Measurements from ENCODE around the gene ITM2C.
A peak's percentile ranks its signal among the peaks of the same experiment; 100 is the strongest.

ITM2C gene

DNA sequence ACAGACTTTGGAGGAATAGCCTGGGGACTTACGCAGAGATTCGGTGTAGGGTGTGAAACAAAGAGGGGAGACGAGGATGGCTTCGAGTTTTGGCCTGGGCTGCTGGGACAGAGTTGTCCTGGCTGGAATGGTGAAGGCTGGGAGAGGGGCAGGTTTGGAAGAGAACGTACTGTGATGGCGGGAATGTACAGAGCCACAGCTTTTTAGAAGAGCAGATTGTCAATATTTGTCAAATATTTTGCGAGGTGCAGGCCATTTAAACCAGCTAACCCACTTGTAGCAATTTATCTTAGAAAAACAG lies 14.4 kb upstream of the ITM2C start:
- no peak for DNase-seq (ENCODE audit: low spot score)

DNA sequence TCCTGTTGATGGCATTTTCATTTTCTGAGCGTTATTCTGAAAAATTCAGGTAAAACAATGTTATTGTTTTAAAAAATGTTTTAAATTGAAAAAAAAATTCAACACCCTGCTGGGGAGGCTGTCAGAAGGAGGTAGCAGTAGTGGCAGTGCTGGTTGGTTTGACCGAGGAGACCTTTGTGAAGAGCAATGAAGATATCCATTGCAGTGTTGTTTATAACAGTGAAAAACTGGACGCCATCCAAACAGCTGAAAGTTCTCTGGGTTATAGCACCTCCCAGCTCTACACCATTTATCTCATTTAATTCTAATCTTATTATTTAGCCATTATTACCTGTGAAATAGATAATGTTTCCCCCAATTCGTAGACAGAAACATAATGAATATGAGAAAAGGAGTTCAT lies 12.6 kb upstream of the ITM2C start:
- no peak for DNase-seq (ENCODE audit: low spot score)

DNA sequence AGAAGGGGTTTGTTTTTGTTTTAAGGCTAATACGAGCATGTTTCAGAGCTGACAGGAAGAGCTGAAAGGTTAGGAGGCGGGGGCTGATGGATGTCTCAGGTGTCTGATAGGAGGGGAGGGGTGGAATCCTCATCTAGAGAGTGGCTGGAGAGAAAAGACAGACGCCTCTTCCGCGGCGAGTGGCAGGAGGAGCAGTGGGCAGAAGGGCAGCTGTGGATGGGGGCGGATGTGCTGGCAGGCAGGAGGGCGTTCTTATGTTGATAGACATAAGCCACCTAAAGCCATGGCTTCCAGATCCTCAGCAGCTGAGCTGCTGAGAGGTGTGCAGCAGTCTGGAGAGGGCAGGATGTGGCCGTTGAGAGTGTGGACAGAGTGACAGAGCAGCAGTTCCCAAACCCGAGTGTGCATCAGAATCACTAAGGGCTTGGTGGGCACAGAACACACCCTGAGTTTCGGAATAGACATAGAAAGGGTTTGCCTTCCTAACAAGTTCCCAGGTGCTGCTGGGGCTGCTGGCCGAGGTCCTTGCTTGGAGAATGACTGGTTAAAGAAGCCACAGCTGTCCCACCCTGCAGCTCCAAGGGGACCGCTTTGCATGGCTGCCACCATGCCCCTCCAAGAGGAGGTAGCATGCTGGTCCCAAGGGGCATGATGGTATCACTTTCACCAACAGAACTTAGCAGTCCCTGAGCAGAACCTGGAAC lies 3.0 kb upstream of the ITM2C start:
- DNase-seq (ENCODE audit: low spot score): no peak

DNA sequence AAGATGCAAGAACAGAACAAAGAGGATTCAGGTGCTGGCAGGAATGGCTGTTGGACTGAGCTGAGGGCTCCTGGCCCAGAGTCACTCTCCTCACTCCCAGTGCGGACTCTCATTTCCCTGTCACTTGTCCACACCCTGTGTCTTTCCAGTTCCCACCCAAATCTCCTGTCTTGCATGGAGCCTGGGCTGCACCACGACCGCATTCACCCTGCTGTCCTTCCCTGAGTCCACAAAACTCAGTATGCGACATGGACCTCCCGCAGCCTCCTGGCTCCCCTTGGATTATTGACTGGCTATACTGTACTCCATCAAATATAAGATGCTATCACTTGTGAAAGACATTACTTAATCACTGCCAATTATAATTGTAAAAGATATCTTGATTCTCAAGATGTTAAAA lies 2.5 kb upstream of the ITM2C start:
- no peak for DNase-seq (ENCODE audit: low spot score)

DNA sequence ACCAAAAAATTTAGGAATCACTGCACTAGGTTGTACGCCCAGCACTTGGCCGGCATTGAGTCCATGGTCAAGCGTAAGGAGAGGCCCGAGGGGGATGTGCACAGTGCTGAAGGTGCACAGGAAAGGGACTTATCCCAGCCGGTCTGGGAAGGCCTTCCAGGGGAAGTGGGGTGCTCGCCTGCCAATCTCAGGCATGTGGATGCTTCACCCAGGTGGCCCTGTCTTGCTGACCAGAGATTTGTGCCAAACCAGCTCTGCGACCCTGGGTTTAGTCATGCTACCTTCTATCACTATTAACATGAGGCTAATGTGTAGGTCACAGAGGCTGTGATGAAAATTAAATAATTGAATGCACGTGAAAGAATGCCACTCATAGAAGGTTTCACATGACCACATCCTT lies 1.7 kb upstream of the ITM2C start:
- DNase-seq (ENCODE audit: low spot score): no peak

DNA sequence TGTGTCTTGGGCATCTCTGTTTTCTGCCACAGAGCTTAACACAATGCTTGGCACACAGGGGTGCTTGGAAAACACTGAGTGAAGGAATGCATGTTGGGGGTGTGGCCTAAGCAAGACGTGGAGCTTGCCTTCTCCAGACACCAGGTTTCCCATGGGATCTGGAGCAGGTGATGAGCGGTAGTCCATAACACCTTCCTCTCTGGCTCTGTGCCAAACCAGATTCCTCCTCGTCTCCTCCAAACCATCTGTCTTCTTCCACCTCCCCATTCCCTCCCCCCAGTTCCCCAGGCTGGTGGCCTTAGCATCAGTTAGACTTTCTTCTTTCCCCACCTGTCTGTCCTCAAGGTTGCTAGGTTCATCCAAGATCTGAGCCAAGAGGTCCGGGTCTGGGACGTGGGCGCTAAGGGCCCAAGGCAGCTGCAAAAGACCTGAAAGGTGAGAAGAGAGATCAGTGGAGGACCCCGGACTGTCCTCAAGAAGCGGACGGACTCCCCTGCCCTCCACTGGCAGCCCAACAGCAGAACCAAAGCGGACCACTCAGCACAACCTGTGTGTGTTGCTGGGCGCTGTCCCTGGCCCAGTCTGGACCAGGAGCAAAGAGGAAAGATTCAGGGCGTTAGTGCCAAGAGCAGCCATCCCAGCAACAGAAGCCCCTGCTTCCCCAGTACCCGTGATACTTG lies 1.2 kb upstream of the ITM2C start:
- DNase-seq (ENCODE audit: low spot score): no peak

DNA sequence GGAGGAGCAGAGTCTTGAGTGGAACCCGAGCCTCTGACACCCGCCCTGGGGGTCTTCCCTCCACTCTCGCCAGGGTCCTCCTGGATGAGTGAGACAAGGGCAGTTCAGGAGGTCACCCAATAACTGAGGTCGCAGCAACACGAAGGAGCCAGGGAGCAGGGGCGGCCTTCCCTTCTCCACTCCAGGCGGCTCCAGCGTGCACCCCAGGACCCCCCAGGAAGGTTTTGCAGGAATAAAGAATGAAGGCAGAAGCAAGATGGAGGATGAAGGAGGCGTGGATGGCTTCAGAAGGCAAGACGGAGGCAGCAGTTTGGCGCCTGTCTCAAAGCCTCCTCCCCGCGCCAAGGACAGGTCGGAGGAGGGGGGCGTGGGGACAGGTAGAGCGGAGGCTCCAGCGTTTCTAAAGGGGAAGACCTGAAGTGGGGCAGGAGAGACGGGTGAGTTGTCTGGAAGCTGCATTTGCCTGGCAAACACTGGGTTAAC lies 579 bp upstream of the ITM2C start:
- no peak for DNase-seq (ENCODE audit: low spot score)

DNA sequence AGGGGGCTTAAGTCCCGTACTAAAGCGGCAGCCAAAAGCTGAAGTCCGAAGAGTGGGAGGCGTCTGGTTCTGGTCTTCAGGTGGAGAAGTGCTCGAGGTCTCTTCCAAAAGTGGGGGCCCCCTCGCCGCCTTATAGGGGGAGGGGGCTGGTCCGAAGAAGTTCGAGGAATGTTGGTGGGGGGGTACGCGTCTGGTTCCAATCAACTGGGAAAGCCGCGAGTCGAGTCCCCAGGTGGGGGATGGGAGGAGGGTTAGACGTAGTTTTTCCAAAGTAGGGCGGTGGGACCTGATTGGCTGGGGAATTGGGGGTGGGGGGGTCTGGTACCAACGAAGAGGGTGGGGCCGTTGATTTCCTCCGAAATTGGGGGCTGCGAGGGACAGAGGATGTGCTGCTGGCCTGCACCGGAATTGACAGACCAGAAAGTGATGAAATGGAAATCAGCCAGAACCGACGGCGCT lies 594 bp downstream of the ITM2C start:
- no peak for DNase-seq (ENCODE audit: low spot score)

DNA sequence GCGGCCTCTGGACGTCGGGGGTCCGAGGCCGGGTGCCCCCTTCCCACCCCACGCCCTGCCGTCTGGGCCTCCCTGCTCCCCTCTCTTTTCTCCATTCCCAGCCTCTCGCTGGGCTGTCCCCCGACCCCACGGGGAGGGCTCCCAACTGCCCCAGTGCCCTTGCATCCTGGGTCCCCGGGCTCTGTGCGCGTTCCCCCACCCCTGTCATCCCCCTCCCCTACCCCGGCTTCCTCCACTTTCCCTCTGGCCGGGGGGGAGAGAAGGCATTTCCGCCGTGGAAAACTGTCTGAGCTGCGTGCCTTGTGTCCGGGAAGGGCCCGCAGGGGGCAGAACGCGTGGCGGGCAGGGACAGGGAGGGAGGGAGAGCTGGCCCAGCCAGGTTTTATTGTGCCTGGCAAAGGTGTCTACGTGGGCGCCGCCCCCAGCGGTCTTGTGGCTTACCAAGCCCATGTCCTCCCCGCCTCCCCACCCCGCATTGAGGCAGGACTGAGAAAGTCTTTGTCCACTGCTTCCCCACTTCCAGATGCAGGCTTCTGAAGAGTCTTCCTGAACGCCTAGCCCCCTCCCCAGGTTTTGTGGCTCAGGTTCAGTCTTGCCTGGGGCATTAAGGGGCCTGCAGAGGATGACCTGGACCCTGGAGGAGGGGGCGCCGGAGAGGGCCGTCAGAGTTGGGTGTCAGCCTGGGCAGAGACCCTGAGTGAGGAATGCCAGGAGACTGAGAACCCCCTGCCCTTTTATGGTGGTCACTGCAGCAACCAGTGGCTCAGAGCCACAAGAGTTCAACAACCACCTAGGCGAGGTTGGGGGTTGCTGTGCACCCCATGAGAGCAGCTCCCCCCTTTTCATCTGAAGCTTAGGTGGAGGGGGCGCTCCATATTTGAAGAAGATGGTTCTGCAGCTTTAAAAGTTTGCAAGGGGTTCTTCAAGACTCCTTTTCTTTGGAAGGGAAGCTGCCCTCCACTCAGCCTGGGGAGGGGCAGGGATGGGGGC lies 1.3 kb downstream of the ITM2C start:
- DNase-seq (ENCODE audit: low spot score): no peak

DNA sequence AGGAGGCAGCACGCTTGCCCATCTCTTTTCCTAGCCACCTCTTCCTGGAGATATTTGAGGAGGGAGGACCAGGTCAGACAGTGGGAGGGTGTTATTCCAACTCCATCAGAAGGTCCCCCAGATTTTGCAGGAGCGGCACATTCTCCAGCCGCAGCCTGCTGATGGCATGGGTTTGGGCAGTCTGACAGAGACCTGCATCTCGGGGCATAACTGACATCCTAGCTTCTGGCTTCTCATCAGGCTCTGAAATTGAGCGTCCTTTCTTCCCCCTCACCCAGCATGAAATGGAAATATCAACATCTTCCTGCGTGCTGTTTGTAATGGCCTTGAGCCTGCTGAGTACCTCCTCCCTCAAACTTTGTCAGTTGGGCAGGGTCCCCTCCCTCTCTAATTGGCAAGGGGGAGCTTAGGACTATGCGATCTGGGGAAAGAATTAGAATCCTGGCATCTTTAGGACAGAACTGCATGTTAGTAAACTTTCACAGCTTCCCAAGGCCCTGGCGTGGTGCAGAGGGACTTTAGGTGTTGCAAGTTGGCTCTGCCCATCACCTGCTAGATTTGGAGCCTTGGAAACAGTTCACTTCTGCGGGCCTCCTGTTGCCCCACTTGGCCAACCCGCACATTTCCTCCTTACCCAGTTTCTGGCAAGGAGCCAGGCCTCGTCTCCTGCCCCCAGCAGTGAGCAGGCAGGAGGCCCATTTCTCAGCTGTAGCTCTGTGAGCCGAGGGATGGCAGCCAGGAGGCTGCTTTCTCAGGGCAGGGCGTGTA lies 2.2 kb downstream of the ITM2C start:
- peak; percentile 50 for DNase-seq (ENCODE audit: low spot score)

DNA sequence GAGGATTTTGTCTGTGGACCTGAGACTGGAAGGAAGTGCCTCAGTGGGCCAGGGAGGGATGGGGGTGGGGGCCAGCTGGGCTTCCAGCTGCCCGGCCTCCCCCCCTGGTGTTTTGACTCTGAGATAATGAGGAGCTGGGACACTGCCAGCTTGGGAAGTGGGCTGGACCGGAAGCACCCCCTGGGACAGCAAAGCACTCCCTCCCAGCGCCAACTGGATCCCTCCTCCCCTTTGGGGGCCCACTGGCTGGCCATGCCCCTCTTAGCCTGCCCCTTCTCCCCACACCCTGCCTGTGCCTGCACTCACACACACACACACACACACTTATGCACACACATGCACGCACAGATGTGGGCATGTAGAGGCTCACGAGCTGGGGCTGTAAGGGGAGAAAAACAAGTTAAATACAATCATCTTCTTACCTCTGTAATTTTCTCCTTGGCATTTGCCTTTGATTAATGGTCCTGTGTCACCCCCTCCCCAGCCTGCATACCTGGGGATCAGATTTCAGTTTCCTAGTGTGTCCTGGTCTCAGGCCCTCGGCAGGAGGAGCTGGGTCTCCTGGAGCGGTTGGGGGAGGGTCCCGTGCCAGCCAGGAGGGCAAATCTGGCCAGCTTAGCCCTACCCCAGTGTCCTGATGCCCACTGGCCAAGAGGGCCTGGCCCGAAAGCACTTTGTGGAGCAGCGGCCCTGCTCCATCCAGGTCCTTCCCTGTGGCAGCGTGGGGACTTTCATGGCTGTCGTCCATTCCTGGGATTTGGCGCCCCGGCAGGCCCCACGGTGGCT lies 3.6 kb downstream of the ITM2C start:
- no peak for DNase-seq (ENCODE audit: low spot score)

DNA sequence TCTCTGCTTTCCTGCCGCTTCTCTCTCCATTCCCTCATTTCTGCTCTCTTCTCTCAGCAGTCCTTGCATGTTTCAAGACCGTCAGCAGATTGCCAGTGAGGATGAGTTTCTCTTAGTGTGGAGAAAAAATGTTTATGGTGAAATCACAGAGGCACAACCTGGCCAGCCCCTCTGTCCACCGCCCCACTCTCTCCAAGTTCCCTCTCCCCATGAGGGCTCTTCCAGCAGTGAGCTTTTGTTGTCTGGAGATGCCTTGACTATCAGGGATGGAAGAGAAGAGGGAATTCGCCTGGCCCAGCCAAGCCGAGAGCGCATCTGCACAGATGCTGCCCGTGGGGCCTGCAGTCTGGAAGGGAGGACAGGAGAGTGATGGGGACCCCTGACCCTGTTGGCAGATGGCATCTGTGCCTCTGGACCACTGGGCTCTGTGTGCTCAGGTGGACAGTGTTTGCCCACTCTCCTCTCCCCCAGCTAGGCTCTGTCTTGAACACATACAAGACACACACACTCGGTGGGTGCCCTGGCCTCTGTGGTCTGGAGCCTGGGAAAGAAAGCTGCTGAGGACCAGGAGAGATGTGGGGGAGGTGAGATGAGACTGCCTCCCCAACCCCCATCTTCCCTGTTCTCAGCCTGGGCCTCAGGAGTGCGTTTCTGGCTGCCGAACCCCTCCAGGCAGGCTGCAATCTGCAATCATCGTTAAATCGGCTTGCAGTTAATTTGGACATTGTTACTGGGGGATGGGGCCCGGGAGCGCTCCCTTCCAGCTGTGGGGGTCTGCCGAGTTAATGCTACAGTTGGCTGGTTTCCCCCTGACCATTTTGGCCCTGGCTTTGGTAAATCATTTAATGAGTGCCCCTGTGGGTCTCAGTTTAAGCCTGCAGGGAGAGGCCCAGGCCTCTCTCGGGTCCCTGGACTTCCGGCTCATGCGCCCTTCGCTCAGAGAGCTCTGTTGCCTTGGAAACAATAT lies 4.5 kb downstream of the ITM2C start:
- DNase-seq (ENCODE audit: low spot score): no peak

DNA sequence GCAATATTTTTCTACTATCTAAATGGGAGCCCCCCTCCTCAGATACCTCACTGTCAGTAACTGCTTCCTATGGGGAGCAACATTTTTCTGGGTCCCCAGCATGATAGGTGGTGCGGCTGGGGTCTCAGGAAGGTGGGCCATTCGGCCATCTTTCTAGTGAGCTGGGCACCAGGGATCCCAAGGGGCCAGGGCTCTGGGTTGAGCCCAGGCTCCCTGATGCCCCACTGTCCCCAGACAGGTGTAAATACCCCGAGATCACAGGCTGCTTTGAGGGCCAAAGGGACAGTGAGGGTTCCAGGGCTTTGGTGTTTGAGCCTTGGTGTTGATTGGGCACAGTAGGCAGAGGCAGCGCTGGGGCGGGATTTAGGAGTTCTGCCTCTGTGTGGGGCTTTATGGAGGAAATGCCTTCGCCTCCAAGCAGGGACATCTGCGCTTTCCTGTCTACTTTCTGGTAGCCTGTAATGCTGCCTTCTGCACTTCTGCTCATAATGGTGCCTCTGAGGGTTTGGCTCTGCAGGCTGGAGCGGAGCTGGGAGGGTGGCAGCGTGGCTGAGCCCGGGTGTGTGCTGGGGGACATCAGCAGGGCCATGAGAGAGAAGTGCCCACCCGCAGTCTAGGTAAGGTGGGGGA lies 5.3 kb downstream of the ITM2C start:
- no peak for DNase-seq (ENCODE audit: low spot score)

DNA sequence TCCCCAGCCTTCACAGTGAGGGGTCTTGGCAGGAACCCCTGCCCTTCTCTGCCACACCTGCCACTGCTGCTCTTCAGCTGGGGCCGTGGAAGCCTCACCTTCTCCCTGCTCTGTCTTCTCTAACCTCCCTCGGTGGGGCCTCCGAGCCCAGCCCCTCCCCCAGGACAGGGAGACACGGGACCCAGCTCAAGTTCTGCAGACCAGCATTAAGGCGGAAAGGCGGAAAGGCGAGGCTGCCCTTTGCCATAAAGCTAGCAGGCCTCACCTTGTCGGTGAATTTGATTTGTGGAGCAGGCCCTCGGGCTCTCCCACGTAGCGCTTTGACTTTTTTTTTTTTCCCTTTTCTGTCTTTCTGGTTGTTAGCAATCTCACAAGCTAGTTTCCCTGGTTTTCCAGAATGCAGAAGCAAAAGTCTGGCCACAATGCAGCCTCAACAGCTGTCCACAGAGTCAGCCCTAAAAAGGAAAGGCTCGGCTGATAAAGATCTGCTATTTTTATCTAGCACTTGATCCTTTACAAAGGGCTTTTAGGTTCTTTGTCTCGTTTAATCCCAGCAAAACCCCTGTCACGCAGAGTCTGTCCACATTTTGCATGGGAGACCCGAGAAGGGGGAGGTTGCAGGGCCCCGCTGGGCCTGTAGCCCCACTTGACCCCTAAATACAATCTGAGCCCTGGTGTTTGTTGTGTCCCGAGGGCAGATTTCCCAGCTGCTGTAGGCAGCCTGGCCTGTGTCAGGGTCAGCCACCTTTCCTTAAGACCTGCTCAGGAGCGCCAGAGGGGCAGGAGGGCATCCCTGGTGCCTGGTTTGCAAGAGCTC lies 6.0 kb downstream of the ITM2C start:
- no peak for DNase-seq (ENCODE audit: low spot score)

DNA sequence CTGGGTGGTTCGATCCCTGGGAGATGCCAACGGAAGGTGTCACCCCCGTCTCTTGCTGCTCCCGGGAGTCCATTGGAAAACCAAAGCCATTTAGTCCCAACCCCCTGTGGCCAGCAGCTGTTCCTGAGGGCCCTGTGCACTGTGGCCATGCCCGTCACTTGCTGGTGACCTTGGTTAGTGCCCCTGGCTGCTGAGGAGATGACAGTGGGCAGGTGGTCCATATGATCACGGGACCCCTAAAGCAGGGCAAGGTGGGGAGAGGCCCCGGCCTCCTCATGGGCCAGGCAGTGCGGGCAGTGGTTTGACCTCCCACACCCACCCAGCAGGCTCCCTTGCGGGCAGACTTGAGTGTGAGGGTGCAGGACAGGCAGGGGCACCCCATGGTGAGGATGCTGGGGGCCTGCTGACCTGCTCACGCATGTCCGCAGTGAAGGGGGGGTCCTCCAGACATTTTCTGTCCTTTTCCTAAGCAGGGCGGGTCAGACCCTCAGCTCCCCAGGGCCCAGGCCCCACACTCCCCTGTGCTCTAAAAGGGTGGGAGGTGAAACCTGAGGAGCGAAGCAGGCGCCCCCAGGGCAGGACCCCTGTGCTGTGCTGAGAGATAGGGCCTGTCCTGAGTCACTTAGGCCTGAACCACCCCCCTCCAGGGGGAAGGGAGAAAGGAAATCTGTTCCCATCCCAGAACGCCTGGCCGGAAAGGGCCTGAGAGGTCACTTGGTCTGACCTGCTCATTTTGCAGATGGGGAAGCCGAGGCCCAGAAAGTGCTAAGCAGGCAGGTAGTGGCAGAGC lies 6.8 kb downstream of the ITM2C start:
- no peak for DNase-seq (ENCODE audit: low spot score)

DNA sequence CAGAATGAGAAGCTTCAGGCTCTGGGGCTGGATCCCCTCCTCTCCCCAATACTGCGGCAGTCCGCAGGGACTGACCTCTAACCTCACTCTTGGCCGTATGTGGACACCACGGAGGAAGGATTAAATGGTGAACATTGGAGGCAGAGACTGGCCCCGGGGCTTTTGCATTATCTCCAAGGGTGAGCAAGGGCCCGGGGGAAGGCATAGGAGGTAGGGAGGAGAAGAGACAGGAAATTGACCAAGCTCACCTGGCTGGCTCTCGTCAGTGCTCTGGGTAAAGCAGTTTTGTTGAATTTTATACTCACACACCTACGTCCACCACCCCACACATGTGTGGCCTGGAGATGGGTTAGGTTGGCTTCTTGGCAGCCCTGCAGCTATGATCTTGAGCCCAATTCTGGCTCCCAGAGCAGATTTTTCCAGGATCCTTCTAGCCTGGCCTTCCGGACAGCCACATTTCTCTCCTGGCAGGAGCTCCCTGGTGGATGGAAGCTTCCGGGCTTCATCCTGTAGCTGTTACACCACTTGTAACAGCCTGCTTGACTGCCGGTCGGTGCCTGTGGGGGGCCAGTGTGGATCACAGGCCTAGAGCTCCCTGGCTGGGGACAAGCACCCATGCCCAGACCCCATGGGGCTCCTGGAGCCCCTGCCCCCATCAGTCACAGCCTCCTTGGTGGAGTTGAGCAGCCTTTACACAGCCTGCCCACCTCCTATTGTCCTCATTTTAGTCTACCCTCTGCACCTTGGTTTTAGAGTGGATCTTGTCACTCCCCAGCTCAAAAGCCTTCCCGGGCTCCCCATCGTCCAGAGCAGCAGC lies 7.6 kb downstream of the ITM2C start:
- no peak for DNase-seq (ENCODE audit: low spot score)
